ENCODE measurements around the gene KPNA3.
A peak's percentile ranks its signal among the peaks of the same experiment; 100 is the strongest.

Gene KPNA3

DNA sequence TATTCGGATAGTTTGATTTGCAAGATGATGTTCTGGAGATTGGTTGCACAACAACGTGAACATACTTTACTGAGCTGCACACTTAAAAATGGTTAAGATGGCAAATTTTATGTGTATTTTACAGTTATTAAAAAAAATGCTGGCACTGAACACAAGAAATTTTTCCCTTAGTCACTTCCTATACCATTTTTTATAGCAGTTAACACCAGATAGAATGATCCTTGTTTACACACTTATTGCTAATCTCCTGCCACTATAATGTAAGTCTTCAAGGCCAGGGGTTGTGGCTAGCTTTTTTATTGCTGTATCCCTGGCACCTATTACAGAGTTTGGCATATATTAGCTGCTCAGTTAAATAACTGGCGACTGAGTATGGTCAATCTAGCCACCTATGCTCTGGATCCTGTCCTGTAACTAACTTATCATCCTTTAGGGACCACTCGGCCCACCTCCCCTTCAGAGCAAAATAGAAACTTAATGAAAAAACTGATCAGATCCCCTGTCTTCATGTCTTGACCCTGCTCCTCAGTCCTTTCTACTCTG lies 99.2 kb downstream of the KPNA3 start:
- no peak for DNase-seq

DNA sequence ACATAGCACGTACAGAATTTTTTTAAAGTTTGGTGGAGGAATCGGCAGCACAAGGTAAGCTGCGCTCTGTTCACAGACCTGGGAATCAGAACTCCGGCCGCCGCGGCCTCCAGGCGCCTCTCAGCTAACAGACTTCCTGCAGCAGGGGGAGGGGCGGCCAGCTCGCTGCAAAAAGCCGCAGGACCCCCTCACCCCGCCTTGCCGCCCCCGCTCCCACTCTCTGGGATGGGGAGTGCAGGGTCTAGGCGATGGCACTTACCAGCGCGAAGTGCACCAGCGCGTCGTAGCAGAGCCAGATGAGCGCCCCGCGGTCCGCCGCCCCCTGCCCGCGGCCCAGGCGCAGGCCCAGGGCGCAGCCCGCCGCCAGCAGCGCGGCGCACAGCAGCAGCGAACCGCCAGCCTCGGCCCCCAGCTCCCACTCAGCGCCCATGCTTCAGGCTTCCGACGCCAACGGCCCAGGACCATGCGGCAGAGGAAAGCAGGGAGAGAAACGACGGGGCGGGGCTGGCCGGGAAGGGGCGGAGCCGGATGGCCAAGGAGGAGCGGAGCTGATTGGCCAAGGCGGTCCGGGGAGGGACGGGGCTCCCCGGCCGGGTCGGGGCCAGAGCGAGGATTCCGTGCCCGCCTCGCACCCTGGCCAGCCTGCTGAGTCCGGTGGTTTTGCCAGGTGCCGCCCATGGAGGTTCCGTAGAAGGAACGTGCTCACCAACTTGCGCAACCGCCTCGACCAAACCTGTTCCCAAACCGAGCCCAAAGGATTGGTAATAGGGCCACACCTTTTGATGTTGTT lies 101.3 kb downstream of the KPNA3 start, which contains the start of gene EBPL:
EBPL (minus strand) TSS at position 492 of the 790 bp plus-strand sequence; CDS start at position 430, 62 bp downstream.
- TF ChIP-seq POLR2A (IDR thresholded peaks at IDR 0.05; ENCODE audit: low read length), result peak; percentile 63
- TF ChIP-seq GATA1 (IDR thresholded peaks at IDR 0.05; ENCODE audit: low read depth, low read length), result no peak
- peak; percentile 86 to 90 for DNase-seq

More for the DNA sequence above, 99.2 kb downstream of the KPNA3 start:
- TF ChIP-seq GATA1 (IDR thresholded peaks at IDR 0.05; ENCODE audit: low read depth, low read length) (no peak), POLR2A (IDR thresholded peaks at IDR 0.05; ENCODE audit: low read length) (no peak)

GRCh38 chr13:49690133-49690994 lies 102.1 kb downstream of the KPNA3 start:
- TF ChIP-seq POLR2A (IDR thresholded peaks at IDR 0.05; ENCODE audit: low read length) (no peak), GATA1 (IDR thresholded peaks at IDR 0.05; ENCODE audit: low read depth, low read length) (no peak)
- DNase-seq, result peak; percentile 49 to 50

- no peak for DNase-seq
- TF ChIP-seq POLR2A (IDR thresholded peaks at IDR 0.05; ENCODE audit: low read length), result no peak
Observed at GRCh38 chr13:49683489-49683888, 109.0 kb downstream of the KPNA3 start.

- TF ChIP-seq GATA1 (IDR thresholded peaks at IDR 0.05; ENCODE audit: low read depth, low read length) (no peak), POLR2A (IDR thresholded peaks at IDR 0.05; ENCODE audit: low read length) (no peak)
- DNase-seq, result no peak
Observed at GRCh38 chr13:49681842-49682435, 110.5 kb downstream of the KPNA3 start.

GRCh38 chr13:49679246-49679645 lies 113.2 kb downstream of the KPNA3 start:
- DNase-seq, result peak; percentile 15 to 18
- TF ChIP-seq POLR2A (IDR thresholded peaks at IDR 0.05; ENCODE audit: low read length) (no peak), GATA1 (IDR thresholded peaks at IDR 0.05; ENCODE audit: low read depth, low read length) (no peak)

- TF ChIP-seq GATA1 (IDR thresholded peaks at IDR 0.05; ENCODE audit: low read depth, low read length) (no peak), POLR2A (IDR thresholded peaks at IDR 0.05; ENCODE audit: low read length) (no peak)
- DNase-seq, result no peak
Observed at GRCh38 chr13:49678191-49678914, 114.1 kb downstream of the KPNA3 start.

DNA sequence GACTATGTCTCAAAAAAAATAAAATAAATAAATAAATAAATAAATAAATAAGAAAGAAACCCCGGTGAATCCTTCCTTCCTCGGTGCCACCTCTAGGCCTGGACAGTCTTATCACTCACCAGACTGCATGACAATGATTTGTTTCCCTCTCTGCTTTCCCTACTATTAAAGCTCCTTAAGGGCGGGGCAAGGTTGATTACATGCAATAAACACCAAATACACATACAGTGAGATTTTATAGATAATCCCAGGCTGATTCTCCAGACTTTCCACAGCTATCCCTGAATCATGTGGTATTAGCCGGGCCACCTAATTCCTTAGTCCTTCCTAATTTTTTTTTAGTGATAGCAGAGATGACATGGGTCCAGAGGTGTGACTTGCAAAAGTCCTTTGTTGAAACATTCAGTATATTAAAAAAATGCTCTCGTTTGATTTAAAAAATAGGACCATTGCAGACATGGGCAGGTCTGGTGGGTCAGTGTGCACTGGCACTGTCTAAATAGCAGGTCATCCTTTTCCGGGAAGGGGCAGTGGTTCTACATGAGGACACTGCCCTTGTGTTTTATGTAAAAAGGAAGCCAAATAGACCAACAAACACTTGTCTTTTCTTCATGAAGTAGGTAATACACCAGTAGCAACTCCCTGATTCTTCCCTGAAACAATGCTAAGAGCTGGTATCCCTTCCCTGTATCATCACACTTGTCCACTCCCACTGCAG lies 115.7 kb downstream of the KPNA3 start:
- no peak for TF ChIP-seq POLR2A (IDR thresholded peaks at IDR 0.05; ENCODE audit: low read length)
- TF ChIP-seq GATA1 (IDR thresholded peaks at IDR 0.05; ENCODE audit: low read depth, low read length), result no peak
- no peak for DNase-seq

DNA sequence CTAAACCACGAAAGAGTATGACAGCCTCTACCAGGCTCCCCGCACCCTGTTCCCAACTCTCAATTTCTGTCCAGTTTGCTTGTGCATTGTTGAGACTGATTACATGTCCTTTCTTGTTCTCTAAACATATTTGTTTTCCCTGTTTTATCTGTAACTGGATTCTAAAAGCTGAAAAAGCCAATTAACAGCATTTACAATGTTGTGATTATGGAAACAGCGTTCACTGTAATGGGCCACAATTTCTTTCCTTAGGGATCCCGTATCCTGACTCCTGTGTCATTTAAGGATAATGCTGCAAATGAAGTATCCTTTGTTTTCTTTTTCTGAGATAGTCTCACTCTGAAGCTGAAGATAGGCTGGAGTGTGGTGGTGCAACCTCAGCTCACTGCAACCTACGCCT lies 121.7 kb downstream of the KPNA3 start:
- DNase-seq, result no peak
- TF ChIP-seq GATA1 (IDR thresholded peaks at IDR 0.05; ENCODE audit: low read depth, low read length) (no peak), POLR2A (IDR thresholded peaks at IDR 0.05; ENCODE audit: low read length) (no peak)

DNA sequence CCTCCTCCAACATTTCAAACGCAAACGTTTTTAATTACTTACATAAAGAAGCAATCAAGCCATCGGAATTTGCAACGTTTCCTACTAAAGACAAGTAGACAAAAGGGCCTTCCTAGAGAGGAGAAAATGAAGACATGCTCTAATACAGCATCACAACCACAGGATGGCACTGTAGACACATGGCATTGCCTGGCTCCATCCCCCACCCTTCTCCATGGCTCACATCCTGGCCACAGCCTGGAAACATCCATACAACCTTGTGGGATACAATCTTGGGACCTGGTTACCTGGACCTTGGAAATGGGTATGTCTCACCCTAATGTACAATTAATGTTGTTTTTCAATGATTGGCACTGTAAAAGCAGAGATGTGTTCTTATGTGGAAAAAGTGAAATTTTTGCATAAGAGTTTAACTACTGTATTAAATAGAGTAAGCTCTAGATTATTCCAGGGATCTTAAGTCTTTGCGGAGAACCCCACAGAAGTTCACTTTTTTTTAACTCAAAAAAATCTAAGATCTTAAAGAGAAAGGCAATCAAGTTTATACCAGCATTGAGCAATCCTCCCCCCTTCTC lies 122.7 kb downstream of the KPNA3 start:
- peak; percentile 57 to 73 for DNase-seq
- TF ChIP-seq GATA1 (IDR thresholded peaks at IDR 0.05; ENCODE audit: low read depth, low read length), result no peak
- no peak for TF ChIP-seq POLR2A (IDR thresholded peaks at IDR 0.05; ENCODE audit: low read length)

GRCh38 chr13:49667773-49668172 lies 124.7 kb downstream of the KPNA3 start:
- no peak for DNase-seq
- TF ChIP-seq GATA1 (IDR thresholded peaks at IDR 0.05; ENCODE audit: low read depth, low read length) (no peak), POLR2A (IDR thresholded peaks at IDR 0.05; ENCODE audit: low read length) (no peak)

GRCh38 chr13:49664606-49665005 lies 127.9 kb downstream of the KPNA3 start:
- DNase-seq, result no peak
- TF ChIP-seq GATA1 (IDR thresholded peaks at IDR 0.05; ENCODE audit: low read depth, low read length) (no peak), POLR2A (IDR thresholded peaks at IDR 0.05; ENCODE audit: low read length) (no peak)

All from erythroblast (primary cell).